Measurements from ENCODE around the gene EPG5. TPM values are rescaled to one million over a fixed set of nuclear protein-coding genes. Genes with fewer than 3 reads are reported as not detected.
A peak's percentile ranks its signal among the peaks of the same experiment; 100 is the strongest.

The EPG5 gene, protein sequence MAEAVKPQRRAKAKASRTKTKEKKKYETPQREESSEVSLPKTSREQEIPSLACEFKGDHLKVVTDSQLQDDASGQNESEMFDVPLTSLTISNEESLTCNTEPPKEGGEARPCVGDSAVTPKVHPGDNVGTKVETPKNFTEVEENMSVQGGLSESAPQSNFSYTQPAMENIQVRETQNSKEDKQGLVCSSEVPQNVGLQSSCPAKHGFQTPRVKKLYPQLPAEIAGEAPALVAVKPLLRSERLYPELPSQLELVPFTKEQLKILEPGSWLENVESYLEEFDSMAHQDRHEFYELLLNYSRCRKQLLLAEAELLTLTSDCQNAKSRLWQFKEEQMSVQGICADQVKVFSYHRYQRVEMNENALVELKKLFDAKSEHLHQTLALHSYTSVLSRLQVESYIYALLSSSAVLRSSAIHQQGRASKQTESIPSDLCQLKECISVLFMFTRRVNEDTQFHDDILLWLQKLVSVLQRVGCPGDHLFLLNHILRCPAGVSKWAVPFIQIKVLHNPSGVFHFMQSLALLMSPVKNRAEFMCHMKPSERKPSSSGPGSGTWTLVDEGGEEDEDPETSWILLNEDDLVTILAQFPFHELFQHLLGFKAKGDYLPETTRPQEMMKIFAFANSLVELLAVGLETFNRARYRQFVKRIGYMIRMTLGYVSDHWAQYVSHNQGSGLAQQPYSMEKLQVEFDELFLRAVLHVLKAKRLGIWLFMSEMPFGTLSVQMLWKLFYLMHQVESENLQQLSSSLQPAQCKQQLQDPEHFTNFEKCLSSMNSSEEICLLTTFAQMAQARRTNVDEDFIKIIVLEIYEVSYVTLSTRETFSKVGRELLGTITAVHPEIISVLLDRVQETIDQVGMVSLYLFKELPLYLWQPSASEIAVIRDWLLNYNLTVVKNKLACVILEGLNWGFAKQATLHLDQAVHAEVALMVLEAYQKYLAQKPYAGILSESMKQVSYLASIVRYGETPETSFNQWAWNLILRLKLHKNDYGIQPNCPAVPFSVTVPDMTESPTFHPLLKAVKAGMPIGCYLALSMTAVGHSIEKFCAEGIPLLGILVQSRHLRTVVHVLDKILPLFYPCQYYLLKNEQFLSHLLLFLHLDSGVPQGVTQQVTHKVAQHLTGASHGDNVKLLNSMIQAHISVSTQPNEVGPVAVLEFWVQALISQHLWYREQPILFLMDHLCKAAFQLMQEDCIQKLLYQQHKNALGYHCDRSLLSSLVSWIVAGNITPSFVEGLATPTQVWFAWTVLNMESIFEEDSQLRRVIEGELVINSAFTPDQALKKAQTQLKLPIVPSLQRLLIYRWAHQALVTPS (N-terminal part only)
- 9.8 TPM for total RNA-seq

DNA sequence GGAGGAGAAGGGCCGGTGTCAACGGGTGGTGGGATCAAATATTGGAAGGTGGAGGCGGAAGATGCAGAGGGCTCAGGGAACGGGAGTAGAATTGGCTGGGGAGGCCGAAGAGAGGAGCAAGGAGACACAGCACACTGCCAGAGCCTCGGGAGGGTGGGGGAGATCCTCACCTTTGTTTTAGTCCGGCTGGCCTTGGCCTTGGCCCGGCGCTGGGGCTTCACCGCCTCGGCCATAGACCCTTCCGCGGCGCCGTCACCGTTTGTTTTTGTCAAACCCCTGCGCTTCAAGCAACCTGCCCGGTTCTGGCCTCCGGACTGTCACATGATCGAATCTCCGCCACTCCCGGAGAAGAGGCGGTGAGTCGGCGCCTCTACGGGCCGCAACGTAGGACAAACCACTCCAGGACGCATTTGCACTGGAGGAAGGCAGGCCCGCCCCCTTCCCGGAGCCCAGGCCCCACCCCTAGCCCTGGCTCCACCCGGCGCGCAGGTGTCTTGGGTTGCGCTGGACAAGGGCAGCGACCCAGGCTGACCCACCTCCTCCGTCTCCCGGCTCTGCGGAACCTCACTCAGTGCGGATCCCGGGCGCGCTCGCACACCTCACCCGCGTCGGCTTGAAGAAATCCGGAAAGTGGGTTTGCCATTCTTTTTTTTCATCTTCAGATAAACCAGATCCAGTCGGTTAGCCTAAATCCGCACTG is at the start of gene EPG5:
EPG5 (minus strand) TSS at position 323 of the 700 bp plus-strand sequence; CDS start at position 233, 90 bp downstream.
- H3K27ac ChIP-seq = peak within 1 kb of the TSS in 1 of 2 donors; percentile 65
- intact Hi-C loops (cut with DNase I) = loop anchor here (5.0 kb wide), 1 partner anchor 105 kb away; the partner anchor contains the start of gene PSTPIP2

DNA sequence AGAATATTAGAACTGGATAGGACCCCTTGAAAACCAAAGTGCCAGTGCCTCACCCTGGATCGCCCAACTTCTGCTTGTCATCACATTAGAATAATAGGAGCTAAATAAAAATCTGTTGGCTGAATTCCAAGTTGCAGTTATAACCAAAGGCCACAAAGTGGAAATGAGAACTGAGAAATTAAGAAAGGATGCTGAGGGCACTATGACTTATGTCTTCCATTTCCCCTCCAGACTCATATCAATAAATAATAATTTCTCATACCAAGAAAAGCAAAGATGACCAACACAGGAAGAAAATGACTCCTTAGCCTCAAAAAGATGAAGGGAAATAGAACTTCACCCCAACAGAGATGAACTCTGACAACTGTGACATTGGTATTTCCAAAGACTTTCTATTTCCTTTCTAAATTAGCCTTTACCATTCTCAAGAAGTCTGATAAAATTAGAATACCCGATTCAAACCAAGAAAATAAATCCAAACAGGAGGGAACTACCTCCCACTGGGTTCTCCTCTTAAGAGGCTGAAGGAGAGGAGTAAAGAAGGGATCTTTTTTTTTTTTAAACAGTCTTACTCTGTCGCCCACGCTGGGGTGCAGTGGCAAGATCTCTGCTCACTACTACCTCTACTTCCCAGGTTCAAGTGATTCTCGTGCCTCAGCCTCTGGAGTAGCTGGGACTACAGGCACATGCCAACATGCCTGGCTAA is 46.5 kb upstream of the EPG5 start:
- Histone ChIP-seq H3K27ac (no peak overlapping the region), H3K36me3 (peaks cover 7 to 14% of the 10 kb centered on the region in 2 donors), H3K9me3 (no peaks in the 10 kb centered on the region), H3K4me3 (no peak overlapping the region), H3K4me1 (no peaks in the 10 kb centered on the region), H3K27me3 (no peaks in the 10 kb centered on the region)
- DNase-seq (ENCODE audit: low spot score in 2 of 2) = no peak
- TF ChIP-seq, protein P1, sequence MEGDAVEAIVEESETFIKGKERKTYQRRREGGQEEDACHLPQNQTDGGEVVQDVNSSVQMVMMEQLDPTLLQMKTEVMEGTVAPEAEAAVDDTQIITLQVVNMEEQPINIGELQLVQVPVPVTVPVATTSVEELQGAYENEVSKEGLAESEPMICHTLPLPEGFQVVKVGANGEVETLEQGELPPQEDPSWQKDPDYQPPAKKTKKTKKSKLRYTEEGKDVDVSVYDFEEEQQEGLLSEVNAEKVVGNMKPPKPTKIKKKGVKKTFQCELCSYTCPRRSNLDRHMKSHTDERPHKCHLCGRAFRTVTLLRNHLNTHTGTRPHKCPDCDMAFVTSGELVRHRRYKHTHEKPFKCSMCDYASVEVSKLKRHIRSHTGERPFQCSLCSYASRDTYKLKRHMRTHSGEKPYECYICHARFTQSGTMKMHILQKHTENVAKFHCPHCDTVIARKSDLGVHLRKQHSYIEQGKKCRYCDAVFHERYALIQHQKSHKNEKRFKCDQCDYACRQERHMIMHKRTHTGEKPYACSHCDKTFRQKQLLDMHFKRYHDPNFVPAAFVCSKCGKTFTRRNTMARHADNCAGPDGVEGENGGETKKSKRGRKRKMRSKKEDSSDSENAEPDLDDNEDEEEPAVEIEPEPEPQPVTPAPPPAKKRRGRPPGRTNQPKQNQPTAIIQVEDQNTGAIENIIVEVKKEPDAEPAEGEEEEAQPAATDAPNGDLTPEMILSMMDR (IDR thresholded peaks at IDR 0.05) = no peak
- intact Hi-C loops (cut with DNase I) = no loop called here

More for the DNA sequence above, at the start of gene EPG5:
- peaks cover 0 to 5% of the 10 kb centered on the region in 2 donors for H3K36me3 ChIP-seq
- TF ChIP-seq, protein P1 (IDR thresholded peaks at IDR 0.05) = no peak
- peak; percentile 92 to 97 for DNase-seq (ENCODE audit: low spot score in 2 of 2)
- no peaks in the 10 kb centered on the region for H3K9me3 ChIP-seq
- H3K4me3 ChIP-seq = peak within 1 kb of the TSS; percentile 62 to 76
- no peaks in the 10 kb centered on the region for H3K27me3 ChIP-seq
- H3K4me1 ChIP-seq = peaks cover 0 to 12% of the 10 kb centered on the region in 2 donors

DNA sequence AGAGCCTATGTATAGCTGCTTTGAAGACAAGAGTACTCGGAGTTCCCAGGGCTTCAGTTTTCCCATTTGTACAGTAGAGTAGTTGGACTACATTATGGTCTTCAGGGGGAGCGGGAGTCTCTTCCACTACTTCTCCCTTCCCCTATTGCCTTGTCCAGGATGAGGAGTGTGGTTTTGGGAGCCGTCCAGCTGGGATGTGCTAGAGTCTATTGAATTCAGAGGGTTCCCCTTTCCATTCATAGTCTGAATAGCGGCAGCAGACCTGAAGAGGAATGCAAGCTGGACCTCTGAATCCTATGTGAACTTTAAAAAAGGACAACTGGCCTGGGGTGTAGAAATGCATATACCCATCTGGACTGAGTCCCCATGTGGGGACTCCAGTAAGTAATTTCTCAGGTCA is 43.5 kb upstream of the EPG5 start:
- peaks cover 10 to 16% of the 10 kb centered on the region in 2 donors for H3K36me3 ChIP-seq
- no peaks in the 10 kb centered on the region for H3K9me3 ChIP-seq
- H3K4me3 ChIP-seq = no peak overlapping the region
- TF ChIP-seq, protein P1 (IDR thresholded peaks at IDR 0.05) = no peak
- H3K27ac ChIP-seq = no peak overlapping the region
- H3K27me3 ChIP-seq = no peaks in the 10 kb centered on the region
- intact Hi-C loops (cut with DNase I) = no loop called here
- DNase-seq (ENCODE audit: low spot score in 2 of 2) = no peak
- no peaks in the 10 kb centered on the region for H3K4me1 ChIP-seq

DNA sequence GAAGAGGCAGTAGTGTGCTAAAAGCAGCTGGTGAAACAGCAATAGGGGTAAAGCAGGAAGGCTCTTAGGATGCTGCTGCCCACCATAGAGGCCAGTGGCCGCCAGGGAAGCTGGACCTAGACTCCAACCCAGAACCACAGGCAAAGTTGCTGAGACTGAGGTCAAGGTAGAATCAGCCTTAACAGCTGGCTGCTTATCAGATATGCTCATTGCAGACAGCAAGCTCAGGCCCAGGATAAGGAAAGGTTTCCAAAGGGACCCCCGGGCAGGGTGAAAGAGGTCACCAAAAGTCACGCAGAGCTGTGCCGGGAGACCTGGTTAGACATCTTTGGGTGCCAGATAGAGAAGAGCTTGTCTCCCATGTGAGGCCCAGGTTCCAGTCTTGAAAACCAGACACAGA is 42.9 kb upstream of the EPG5 start:
- peaks cover 10 to 16% of the 10 kb centered on the region in 2 donors for H3K36me3 ChIP-seq
- TF ChIP-seq, protein P1 (IDR thresholded peaks at IDR 0.05) = no peak
- no peak overlapping the region for H3K4me3 ChIP-seq
- no peak overlapping the region for H3K27ac ChIP-seq
- DNase-seq (ENCODE audit: low spot score in 2 of 2) = no peak
- H3K27me3 ChIP-seq = no peaks in the 10 kb centered on the region
- no peaks in the 10 kb centered on the region for H3K4me1 ChIP-seq
- H3K9me3 ChIP-seq = no peaks in the 10 kb centered on the region
- intact Hi-C loops (cut with DNase I) = no loop called here
